22Rv1 (cell line): ENCODE data around the gene EGFR.

Source experiments
- ZFX ChIP-seq: fragments of 450-650 bp; IDR thresholded peaks from 2 replicates; pipeline ENCODE4 v1.6.1; 2017; ENCODE audit warnings: antibody characterized with exemption, borderline replicate concordance
- TF ChIP-seq, protein P1 (sequence below): fragments of 450-650 bp; IDR thresholded peaks from 2 replicates; pipeline ENCODE4 v1.5.1; 2017; ENCODE audit warnings: mild to moderate bottlenecking

DNA sequence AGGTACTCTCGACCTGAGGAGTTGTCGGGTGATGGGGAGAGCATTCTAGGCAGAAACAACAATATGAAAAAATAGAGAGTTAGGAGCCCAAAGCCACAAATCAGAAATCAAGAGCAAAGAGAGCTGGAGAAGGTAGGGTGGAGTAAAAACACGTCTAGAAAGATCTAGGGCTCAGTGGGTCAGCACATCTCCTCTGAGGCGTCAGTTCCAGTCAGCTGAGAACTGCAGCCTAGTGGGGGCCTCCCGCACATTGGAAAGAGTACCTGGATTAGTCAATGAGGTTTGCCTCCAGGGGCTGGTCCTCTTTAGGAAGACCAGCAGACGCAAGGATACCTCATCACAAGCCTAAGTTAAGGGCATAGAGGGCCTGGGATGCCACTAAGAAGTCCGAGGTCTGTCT is 233.1 kb downstream of the EGFR start:
- TF ChIP-seq, protein P1, sequence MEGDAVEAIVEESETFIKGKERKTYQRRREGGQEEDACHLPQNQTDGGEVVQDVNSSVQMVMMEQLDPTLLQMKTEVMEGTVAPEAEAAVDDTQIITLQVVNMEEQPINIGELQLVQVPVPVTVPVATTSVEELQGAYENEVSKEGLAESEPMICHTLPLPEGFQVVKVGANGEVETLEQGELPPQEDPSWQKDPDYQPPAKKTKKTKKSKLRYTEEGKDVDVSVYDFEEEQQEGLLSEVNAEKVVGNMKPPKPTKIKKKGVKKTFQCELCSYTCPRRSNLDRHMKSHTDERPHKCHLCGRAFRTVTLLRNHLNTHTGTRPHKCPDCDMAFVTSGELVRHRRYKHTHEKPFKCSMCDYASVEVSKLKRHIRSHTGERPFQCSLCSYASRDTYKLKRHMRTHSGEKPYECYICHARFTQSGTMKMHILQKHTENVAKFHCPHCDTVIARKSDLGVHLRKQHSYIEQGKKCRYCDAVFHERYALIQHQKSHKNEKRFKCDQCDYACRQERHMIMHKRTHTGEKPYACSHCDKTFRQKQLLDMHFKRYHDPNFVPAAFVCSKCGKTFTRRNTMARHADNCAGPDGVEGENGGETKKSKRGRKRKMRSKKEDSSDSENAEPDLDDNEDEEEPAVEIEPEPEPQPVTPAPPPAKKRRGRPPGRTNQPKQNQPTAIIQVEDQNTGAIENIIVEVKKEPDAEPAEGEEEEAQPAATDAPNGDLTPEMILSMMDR = no peak
- TF ChIP-seq ZFX = no peak
